Skeletal muscle satellite cell (primary cell): ENCODE data around the gene MAD1L1.
"Not testable (repeated sequence)": the region's sequence is repeated elsewhere in the genome, so short reads cannot be mapped to it uniquely, and the experiment has no call there.

Experiments used
- H3K27me3 ChIP-seq: 2 replicates; pipeline ENCODE4 v1.7.0; 2013; ENCODE audit warnings: low read length; ENCODE audit not compliant: control insufficient read depth, insufficient read depth
- H3K36me3 ChIP-seq: 2 replicates; pipeline ENCODE4 v1.7.0; 2013; ENCODE audit warnings: mild to moderate bottlenecking, control low read depth, low read length; ENCODE audit not compliant: insufficient read depth
- H3K4me1 ChIP-seq: 2 replicates; pipeline ENCODE4 v1.7.0; 2013; ENCODE audit warnings: low read length; ENCODE audit not compliant: control insufficient read depth, insufficient read depth
- H3K4me2 ChIP-seq: 2 replicates; pipeline ENCODE4 v1.7.0; 2013; ENCODE audit warnings: mild to moderate bottlenecking, low read length
- H3K4me3 ChIP-seq: 2 replicates; pipeline ENCODE4 v1.7.0; 2013; ENCODE audit warnings: low read length
- H3K9ac ChIP-seq: 2 replicates; pipeline ENCODE4 v1.7.0; 2013; ENCODE audit warnings: mild to moderate bottlenecking, low read depth, low read length, moderate library complexity
- H3K9me3 ChIP-seq: replicated peaks from 2 replicates; pipeline ENCODE4 v1.7.0; 2013; ENCODE audit warnings: mild to moderate bottlenecking, control low read depth, low read length

Gene MAD1L1

GRCh38 chr7:1985042-1985441 lies 247.7 kb downstream of the MAD1L1 start:
- Histone ChIP-seq H3K9ac (no peak overlapping the region), H3K36me3 (no peaks in the 10 kb centered on the region), H3K4me3 (no peak overlapping the region), H3K9me3 (no peaks in the 10 kb centered on the region), H3K4me2 (no peak overlapping the region), H3K27me3 (no peaks in the 10 kb centered on the region), H3K4me1 (no peaks in the 10 kb centered on the region)

GRCh38 chr7:1981878-1982230 lies 250.9 kb downstream of the MAD1L1 start:
- Histone ChIP-seq H3K36me3 (peaks cover 2% of the 10 kb centered on the region), H3K4me3 (no peak overlapping the region)

GRCh38 chr7:1981201-1981877 lies 251.4 kb downstream of the MAD1L1 start:
- H3K27me3 ChIP-seq = no peaks in the 10 kb centered on the region
- no peak overlapping the region for H3K9ac ChIP-seq
- no peaks in the 10 kb centered on the region for H3K9me3 ChIP-seq
- no peaks in the 10 kb centered on the region for H3K4me1 ChIP-seq
- H3K4me2 ChIP-seq = no peak overlapping the region
- no peak overlapping the region for H3K4me3 ChIP-seq
- H3K36me3 ChIP-seq = peaks cover 2% of the 10 kb centered on the region

More at GRCh38 chr7:1981878-1982230, 250.9 kb downstream of the MAD1L1 start:
- Histone ChIP-seq H3K27me3 (no peaks in the 10 kb centered on the region), H3K4me1 (no peaks in the 10 kb centered on the region), H3K4me2 (no peak overlapping the region), H3K9me3 (no peaks in the 10 kb centered on the region), H3K9ac (no peak overlapping the region)

- Histone ChIP-seq H3K27me3 (no peaks in the 10 kb centered on the region), H3K9me3 (no peaks in the 10 kb centered on the region), H3K4me1 (no peaks in the 10 kb centered on the region), H3K36me3 (peaks cover 9% of the 10 kb centered on the region), H3K4me2 (no peak overlapping the region), H3K9ac (no peak overlapping the region), H3K4me3 (no peak overlapping the region)
These were observed 252.9 kb downstream of the MAD1L1 start for GRCh38 chr7:1979591-1980560.

- no peak overlapping the region for H3K4me3 ChIP-seq
- no peaks in the 10 kb centered on the region for H3K9me3 ChIP-seq
- no peak overlapping the region for H3K9ac ChIP-seq
- no peak overlapping the region for H3K4me2 ChIP-seq
- peaks cover 9% of the 10 kb centered on the region for H3K36me3 ChIP-seq
- H3K4me1 ChIP-seq = no peaks in the 10 kb centered on the region
- no peaks in the 10 kb centered on the region for H3K27me3 ChIP-seq
These were observed 253.8 kb downstream of the MAD1L1 start for GRCh38 chr7:1978656-1979590.

GRCh38 chr7:1977876-1978441 lies 254.8 kb downstream of the MAD1L1 start:
- Histone ChIP-seq H3K36me3 (peaks cover 11% of the 10 kb centered on the region), H3K4me1 (no peaks in the 10 kb centered on the region), H3K4me2 (no peak overlapping the region), H3K4me3 (no peak overlapping the region), H3K9me3 (no peaks in the 10 kb centered on the region), H3K9ac (no peak overlapping the region), H3K27me3 (no peaks in the 10 kb centered on the region)

- no peaks in the 10 kb centered on the region for H3K9me3 ChIP-seq
- no peak overlapping the region for H3K9ac ChIP-seq
- no peaks in the 10 kb centered on the region for H3K4me1 ChIP-seq
- H3K27me3 ChIP-seq = no peaks in the 10 kb centered on the region
- no peak overlapping the region for H3K4me2 ChIP-seq
- peaks cover 13% of the 10 kb centered on the region for H3K36me3 ChIP-seq
- H3K4me3 ChIP-seq = no peak overlapping the region
These were observed 255.5 kb downstream of the MAD1L1 start for GRCh38 chr7:1977059-1977875.

- H3K9me3 ChIP-seq, H3K4me1 ChIP-seq, H3K4me3 ChIP-seq, H3K9ac ChIP-seq, H3K27me3 ChIP-seq, H3K4me2 ChIP-seq: not testable (repeated sequence)
- H3K36me3 ChIP-seq = peaks cover 13% of the 10 kb centered on the region
These were observed 256.2 kb downstream of the MAD1L1 start for GRCh38 chr7:1976521-1976920.

GRCh38 chr7:1975581-1975980 lies 257.2 kb downstream of the MAD1L1 start:
- Histone ChIP-seq H3K4me3 (no peak overlapping the region), H3K4me1 (no peaks in the 10 kb centered on the region), H3K4me2 (no peak overlapping the region), H3K27me3 (no peaks in the 10 kb centered on the region), H3K9ac (no peak overlapping the region), H3K36me3 (peaks cover 13% of the 10 kb centered on the region), H3K9me3 (no peaks in the 10 kb centered on the region)

- no peak overlapping the region for H3K9ac ChIP-seq
- H3K4me1 ChIP-seq = no peaks in the 10 kb centered on the region
- H3K36me3 ChIP-seq = peaks cover 13% of the 10 kb centered on the region
- no peaks in the 10 kb centered on the region for H3K9me3 ChIP-seq
- no peak overlapping the region for H3K4me2 ChIP-seq
- H3K27me3 ChIP-seq = no peaks in the 10 kb centered on the region
- no peak overlapping the region for H3K4me3 ChIP-seq
These were observed 257.6 kb downstream of the MAD1L1 start for GRCh38 chr7:1975179-1975578.
